T-helper 9 cell (primary cell): ENCODE data around the gene EPSTI1.
"Not testable (repeated sequence)": the region's sequence is repeated elsewhere in the genome, so short reads cannot be mapped to it uniquely, and the experiment has no call there.

Experiments used
- DNase-seq: peaks from one replicate; pipeline ENCODE4 v3.0.0-alpha.2; 2020

EPSTI1 gene

DNA sequence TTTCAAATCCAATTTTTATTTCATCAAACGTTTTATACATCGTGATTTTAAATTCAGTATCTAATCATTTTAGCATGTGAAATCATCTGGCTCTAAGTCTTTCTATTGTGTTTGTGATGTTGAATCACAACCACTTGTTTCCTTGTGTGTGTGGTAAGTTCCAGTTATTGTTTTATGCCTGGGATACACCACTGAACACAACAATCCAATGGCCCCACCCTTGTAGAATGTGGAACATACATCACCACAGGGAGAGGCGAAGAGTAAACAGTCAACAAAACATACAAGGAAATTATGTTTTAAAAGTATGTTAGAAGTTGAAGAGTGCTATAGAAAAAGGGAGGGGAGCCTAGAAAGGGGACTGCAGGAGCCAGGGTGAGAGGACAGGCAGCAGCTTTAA, 100.5 kb downstream of the EPSTI1 start:
- no peak for DNase-seq

- DNase-seq = no peak
Measured at GRCh38 chr13:42885325-42885724, 106.7 kb downstream of the EPSTI1 start.

DNA sequence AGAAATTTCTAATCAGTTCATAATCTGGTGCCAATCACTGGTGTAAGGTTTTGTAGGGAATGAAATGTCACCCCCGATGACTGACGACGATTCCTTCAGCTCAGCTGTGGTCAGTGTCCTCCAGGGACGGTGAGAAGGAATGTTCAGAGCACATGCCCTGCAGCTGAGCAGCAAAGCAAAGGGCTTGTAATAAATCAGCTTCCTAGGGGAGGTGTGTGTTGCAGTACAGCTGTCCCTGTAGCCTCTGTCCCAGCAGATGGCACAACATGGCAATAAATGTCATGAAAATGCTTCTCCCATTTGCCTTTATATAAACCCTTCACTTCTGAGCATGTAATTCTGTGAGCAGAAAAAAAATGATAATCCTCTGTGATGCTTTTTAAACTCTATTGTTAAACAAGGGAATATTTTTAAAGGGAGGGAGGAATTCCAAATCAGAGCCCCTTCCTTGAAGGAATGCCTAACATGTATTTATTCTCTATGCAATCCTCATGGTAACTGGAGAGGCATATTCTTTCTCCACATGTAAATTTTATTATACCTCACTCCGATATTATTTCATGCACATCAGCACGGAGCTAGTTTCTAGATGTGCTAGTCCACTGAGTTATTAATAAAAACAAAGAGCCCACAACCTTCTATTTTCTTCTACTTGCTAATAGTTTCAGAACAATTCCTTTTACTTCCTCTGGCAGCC, 108.1 kb downstream of the EPSTI1 start:
- no peak for DNase-seq

DNA sequence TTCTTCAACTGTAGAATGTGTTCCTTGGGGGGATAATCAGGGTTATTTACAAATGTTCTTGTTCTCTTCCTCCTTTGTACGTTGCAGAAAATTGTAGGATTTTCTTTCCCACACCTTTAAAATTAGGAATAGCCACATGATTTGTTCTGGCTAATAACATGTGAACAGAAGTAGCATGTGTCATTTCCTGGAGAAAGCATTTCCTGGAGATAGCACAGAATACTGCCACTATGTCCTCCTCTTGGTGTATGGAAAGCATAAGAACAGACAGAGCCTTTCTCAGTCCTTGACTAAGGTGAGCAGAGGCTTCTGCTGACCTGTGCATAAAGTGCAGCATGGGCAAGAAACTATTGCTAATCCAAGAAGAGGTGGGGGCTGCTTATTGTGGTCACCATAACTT, 108.9 kb downstream of the EPSTI1 start:
- DNase-seq = no peak

DNA sequence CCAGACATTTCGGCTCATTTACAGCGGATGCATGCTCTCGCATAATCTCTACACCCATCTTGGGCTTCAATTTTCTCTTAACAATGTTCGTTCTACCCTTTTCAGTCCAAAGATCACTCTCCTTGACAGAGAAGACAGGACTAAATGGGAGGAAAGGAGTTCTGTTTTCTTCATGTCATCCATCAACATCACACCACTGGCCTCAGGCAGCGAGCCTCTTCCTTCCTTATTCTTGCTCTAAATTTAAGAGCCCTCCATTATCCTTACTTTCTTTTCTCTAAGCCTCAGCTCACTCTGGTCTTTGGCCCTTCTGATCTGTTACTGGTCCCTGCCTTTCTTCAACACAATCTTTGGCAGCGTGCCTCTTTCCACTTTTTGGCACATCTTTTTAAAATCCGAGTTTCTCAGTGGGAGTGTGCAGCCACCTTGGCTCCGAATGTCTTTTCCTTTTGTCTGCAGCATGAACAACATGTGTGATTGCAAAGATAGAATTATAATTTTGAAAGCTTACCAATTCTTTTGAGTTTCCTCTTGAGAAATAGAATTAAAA, 111.9 kb downstream of the EPSTI1 start:
- no peak for DNase-seq

DNA sequence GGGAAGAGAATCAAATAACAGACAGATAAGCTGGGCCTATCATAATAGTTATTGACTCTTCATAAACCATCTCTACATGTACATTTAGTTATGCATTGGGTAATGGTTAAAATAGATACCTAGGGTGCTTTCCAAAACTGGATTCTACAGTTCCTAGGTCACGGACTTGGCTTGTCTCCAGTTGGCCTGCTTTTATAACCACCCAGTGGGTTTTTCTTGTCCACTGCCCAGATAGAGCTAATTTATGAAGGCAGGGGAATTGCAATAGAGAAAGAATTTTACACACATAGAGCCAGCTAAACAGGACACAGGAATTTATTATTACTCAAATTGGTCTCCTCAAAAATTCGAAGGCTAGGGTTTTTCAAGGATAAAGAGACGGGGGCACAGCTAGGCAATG, 113.3 kb downstream of the EPSTI1 start:
- no peak for DNase-seq

GRCh38 chr13:42876887-42877545, 115.0 kb downstream of the EPSTI1 start:
- DNase-seq = no peak

- no peak for DNase-seq
Measured at GRCh38 chr13:42876270-42876714, 115.7 kb downstream of the EPSTI1 start.

DNA sequence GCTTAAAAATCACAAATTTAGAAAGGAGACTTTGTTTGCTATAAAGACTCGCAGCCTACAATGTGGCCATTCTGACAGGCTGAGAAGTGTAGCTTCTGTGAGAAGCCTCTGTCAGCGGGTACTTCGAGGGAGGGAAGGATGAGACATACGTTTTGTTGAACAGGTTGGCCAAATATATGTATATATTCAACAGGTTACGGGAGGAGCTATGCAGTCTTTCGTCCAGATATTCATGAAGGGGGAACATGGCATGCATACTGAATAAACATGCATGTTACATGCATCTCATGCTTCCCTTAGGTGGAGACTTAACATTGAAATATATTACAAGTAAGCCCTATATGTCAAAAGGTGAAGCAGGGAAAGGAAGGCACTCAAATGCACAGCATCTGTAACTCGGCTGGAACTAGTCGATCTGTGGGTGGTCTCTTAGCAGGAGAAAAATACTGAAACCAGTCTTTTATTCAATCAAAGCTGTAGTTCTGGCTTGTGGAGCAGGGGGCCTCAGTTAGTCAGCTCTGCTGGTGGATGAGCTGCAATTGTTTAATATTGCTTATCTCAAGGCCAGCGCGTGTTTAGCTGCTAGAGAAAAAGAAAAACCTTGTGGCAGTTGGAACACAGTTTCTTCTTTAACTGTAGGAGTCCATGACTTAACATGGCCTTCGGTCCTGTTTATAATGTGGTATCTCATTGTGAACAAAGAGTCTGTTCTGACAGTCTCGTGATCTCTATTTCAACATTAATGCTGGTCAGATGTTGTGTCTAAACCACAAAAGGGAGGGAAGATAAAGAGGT, 116.4 kb downstream of the EPSTI1 start:
- no peak for DNase-seq

DNA sequence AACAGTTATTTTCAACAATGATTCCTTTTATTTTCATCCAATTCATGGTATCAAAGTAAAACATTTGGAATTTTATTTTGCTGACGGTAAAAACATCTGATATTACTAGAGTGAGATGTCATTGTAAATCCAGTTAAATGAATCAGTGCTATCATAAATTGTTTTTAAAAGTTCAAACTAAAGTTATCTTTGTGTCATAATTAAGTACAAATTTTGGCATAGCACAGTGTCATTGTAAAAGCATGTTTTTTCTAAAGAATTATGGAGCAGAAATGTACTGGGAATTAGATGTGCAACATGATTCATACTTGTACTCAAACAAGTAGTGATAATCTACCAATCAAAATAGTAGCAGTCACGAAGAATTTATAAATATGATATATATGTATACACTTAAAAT, 117.8 kb downstream of the EPSTI1 start:
- DNase-seq = no peak

- no peak for DNase-seq
Measured at GRCh38 chr13:42873081-42873480, 119.0 kb downstream of the EPSTI1 start.

- no peak for DNase-seq
Measured at GRCh38 chr13:42867232-42867631, 124.8 kb downstream of the EPSTI1 start.

- no peak for DNase-seq
Measured at GRCh38 chr13:42865768-42866102, 126.3 kb downstream of the EPSTI1 start.

DNA sequence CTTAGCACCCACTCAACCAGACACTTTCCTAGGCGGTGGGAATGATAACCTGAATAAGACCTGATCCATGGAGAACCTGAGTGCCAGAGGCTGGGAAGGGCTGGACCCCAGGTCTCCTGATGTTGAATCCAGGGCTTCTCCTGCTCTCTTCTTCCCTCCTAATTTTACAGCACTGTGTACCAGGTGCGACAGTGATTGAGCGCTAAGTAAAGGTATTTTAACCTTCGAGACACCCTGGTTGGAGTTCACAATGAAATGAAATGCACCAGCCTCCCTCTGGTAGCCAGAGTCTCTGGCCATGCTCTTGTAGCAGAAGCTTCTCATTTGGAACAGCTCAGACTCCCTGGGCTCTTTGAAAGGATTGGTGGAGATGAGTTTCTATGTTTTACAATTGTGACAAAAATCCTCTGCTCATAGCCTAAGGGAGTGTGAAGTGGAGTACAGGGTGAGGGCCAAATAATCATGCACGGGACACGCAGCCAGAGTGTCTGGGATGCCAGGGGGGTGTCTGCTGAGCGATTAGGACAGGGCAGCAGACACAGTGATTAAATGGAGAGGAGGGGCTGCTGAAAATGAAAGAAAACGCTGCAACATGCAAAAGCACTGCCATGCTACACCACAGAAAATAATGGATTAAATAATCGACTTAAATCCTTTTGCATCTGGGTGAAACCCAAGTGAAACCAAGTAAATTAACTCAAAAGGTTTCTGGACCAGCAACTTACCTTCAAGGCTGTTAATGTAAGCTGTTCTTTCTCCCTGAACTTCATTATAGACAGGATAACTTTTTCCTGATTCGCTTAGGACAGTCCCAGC, 126.9 kb downstream of the EPSTI1 start:
- no peak for DNase-seq

DNA sequence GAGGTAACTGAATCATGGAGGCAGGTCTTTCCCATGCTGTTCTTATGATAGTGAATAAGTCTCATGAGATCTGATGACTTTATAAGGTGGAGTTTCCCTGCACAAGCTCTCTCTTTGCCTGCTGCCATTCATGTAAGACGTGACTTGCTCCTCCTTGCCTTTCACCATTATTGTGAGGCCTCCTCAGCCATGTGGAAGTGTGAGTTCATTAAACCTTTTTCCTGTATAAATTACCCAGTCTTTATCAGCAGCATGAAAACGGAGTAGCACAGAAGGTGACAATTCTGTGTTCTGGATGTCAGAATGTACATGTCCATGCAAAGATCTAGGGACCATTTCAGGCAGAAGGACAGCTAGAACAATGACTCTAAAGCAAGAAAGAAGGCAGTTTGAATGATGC, 129.7 kb downstream of the EPSTI1 start:
- not testable (repeated sequence) for DNase-seq

GRCh38 chr13:42860485-42860884, 131.6 kb downstream of the EPSTI1 start:
- no peak for DNase-seq

DNA sequence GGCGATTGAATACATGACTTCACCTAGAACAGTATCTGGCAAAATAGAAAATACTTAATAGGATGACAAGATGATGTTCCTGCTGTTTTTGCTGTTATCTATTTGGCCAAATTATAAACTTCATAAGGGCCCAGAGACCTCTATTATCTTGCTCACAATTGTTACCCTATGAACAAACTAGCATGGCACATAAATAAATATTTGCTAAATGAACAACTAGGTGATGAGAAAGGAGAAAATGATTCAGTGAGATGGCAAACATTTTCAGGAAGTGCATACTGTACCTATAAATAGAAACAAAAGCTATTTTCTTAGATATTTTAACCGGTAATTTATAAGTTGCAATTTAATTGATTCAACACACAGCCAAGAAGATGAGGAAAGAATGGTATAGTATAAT, 132.3 kb downstream of the EPSTI1 start:
- no peak for DNase-seq

GRCh38 chr13:42855410-42855809, 136.6 kb downstream of the EPSTI1 start:
- DNase-seq = no peak

DNA sequence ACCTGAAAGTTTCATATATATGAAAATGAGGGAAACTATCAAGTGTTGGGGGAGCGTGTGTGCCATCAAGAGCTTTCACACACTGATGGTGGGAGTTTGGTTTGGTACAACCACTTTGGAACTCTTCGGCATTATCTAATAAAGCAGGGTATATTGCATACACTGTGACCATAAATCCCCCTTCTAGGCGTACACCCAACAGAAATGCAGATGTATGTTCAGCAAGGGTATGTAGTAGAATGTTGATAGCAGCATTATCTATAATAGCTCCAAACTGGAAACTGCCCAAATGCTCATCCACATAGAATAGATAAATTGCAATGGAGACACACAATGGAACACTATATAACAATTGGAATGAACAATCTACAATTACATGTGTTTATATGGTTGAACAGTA, 139.9 kb downstream of the EPSTI1 start:
- no peak for DNase-seq

- DNase-seq = no peak
Measured at GRCh38 chr13:42849200-42849599, 142.8 kb downstream of the EPSTI1 start.

DNA sequence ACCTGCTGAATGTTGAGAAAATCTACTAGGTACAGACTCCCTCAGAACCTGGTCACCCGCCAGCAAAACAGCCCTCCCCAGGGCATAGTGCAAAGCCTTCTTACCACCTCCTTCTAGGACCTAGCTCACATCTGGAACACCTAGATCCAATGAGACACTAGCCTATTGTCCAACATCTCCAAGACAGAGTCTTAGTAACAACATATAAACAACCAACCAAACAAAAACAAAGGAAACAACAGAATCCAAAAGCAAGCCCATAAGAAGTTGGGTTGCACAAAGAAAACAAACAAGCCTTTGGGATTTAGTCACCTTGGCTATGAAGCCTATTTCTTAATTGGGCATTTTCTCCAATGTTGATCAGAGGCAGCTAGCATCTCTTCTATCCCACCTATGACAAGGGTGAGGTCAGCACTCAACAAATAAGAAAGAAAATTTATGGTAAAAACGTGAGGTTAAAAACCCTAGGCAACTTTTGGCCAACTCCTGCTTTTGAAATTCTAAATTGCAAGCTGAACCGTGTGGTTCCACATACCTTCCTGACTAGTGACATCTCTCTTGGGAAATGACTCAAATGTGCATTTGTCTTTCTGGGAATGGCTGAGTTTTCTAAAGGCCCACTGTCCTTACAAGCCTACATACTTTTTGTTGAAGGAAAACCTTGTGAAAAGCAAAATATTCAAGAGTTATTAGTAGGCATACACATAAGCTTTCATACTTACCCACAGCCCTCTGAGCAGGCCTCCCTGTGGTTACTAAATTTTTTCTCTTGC, 144.0 kb downstream of the EPSTI1 start:
- DNase-seq = no peak
